Psoas muscle (tissue), 8 donors: ENCODE data around the gene BNIP5. TPM values are rescaled to one million over a fixed set of nuclear protein-coding genes. Genes with fewer than 3 reads are reported as not detected.
A peak's percentile ranks its signal among the peaks of the same experiment; 100 is the strongest.

Experiments used
- ATAC-seq, 4 donors: fragments of 200-7000 bp; cut with Tn5 transposase; one replicate each; pipeline ENCODE4 v1.9.1; 2020; ENCODE audit warnings: moderate library complexity in 3 of 4, mild to moderate bottlenecking in 2 of 4
- DNase-seq, 2 donors: peaks; one replicate each; pipeline ENCODE4 v3.0.0-alpha.2; 2020
- H3K27ac ChIP-seq: fragments of 200-600 bp; one replicate; pipeline ENCODE4 v1.8.0; 2022
- H3K27me3 ChIP-seq, 3 donors: fragments of 200-600 bp in 1 of 3; one replicate each; pipeline versions ENCODE4 v1.6.1 to v1.8.0; 2013 to 2022; ENCODE audit warnings: low read length in 2 of 3, mild to moderate bottlenecking in 2 of 3, moderate library complexity in 1 of 3; ENCODE audit not compliant: insufficient read depth in 3 of 3
- H3K36me3 ChIP-seq, 2 donors: fragments of 200-600 bp in 1 of 2; one replicate each; pipeline versions ENCODE4 v1.6.1 to v1.8.0; 2013 to 2022; ENCODE audit warnings: low read depth in 1 of 2, mild to moderate bottlenecking in 1 of 2, moderate library complexity in 1 of 2; ENCODE audit not compliant: insufficient read depth in 1 of 2
- H3K4me1 ChIP-seq: fragments of 200-600 bp; one replicate; pipeline ENCODE4 v1.8.0; 2022
- H3K4me3 ChIP-seq: fragments of 200-600 bp; one replicate; pipeline ENCODE4 v1.8.0; 2022; ENCODE audit warnings: mild to moderate bottlenecking
- H3K9me3 ChIP-seq: fragments of 200-600 bp; one replicate; pipeline ENCODE4 v1.8.0; 2022
- CTCF ChIP-seq: fragments of 200-600 bp; IDR thresholded peaks from one replicate; pipeline ENCODE4 v1.8.0; 2022; ENCODE audit warnings: antibody characterized with exemption
- WGBS, 3 donors: extraction: QIAGEN DNeasy Blood & Tissue Kit; methylation state at CpG; one replicate each; pipeline versions ENCODE4 v1.1.6 to v1.1.7; 2013; 5-methylcytosine and 5-hydroxymethylcytosine counted together
- intact Hi-C, 2 donors: fragments of 100-400 bp; cut with DNase I; formaldehyde crosslinking; loops; one replicate each; pipeline versions ENCODE4 v1.11.0 to v1.14.2; 2022
- polyA plus RNA-seq, 3 donors: library from polyadenylated mRNA; stranded (reverse); fragments of 200-250 nt; gene quantifications; one replicate each; pipeline ENCODE4 v1.2.3, GENCODE V29; 2013
- total RNA-seq, 4 donors: library from RNA; stranded (reverse); fragmentation: NEBNext Ultra II Directional in 2 of 4; extraction: Animal tissue kit (Norgen Biotek cat#: 25700) in 2 of 4; gene quantifications; one replicate each; pipeline versions ENCODE4 v1.2.1 to v1.2.4, GENCODE V29; 2021 to 2023
- donor health status: healthy with polysubstance abuse.
- donor health status: DM: no; HTN: no; CAD: no; lungs with moderate emphysema.
- donor health status: Bipolar disorder and iron deficiency.
- donor health status: healthy.
- donor health status: DM: yes; HTN: yes; CAD: no.
- donor health status: DM: no; HTN: no; CAD: no.
- donor health status: DM: no; HTN: no; CAD: no.
- donor health status: DM: yes; HTN: yes; CAD: no.

The BNIP5 gene
- total and polyA plus RNA-seq, 7 donors, result 0.01 TPM; not detected in 6

GRCh38 chr6:36306375-36306774 is 30.3 kb downstream of the BNIP5 start:
- H3K36me3 ChIP-seq, result no peaks in the 10 kb centered on the region
- DNase-seq (no peak), ATAC-seq (no peak)
- no peaks in the 10 kb centered on the region for H3K9me3 ChIP-seq
- intact Hi-C loops, result no loop called here
- TF ChIP-seq CTCF, result no peak
- no peaks in the 10 kb centered on the region for H3K4me1 ChIP-seq
- H3K27ac ChIP-seq, result no peak overlapping the region
- WGBS, 3 donors, result 74 to 80% (median 77%) methylated on average over 7 of the region's 7 CpGs
- H3K4me3 ChIP-seq, result no peak overlapping the region
- peaks cover 0 to 18% (median 0%) of the 10 kb centered on the region in 3 donors for H3K27me3 ChIP-seq

GRCh38 chr6:36305885-36306284 is 30.8 kb downstream of the BNIP5 start:
- DNase-seq, result no peak
- intact Hi-C loops, result loop anchor here in 1 of 2 donors (1.0 kb wide), 1 partner anchor 54 kb away; no protein-coding TSS in a partner anchor
- Histone ChIP-seq H3K27me3 (peaks cover 0 to 18% (median 0%) of the 10 kb centered on the region in 3 donors), H3K4me1 (no peaks in the 10 kb centered on the region), H3K27ac (no peak overlapping the region), H3K9me3 (no peaks in the 10 kb centered on the region), H3K36me3 (no peaks in the 10 kb centered on the region), H3K4me3 (no peak overlapping the region)
- no peak for ATAC-seq
- TF ChIP-seq CTCF, result no peak
- 60 to 67% (median 63%) methylated on average over 11 of the region's 11 CpGs for WGBS, 3 donors

- Histone ChIP-seq H3K9me3 (no peaks in the 10 kb centered on the region), H3K4me3 (no peak overlapping the region), H3K4me1 (no peaks in the 10 kb centered on the region), H3K27ac (no peak overlapping the region), H3K27me3 (peaks cover 0 to 10% (median 0%) of the 10 kb centered on the region in 3 donors), H3K36me3 (no peaks in the 10 kb centered on the region)
- DNase-seq (peak; percentile 76 to 82), ATAC-seq (peak; percentile 81 to 91 (median 86))
- TF ChIP-seq CTCF, result peak; percentile 91
- intact Hi-C loops, result loop anchor here in 1 of 2 donors (5.0 kb wide), 1 partner anchor 55 kb away; no protein-coding TSS in a partner anchor
- 33 to 37% (median 34%) methylated on average over 13 of the region's 13 CpGs for WGBS, 3 donors
Observed at GRCh38 chr6:36302227-36302976, 34.3 kb downstream of the BNIP5 start.

GRCh38 chr6:36301781-36302180 is 34.9 kb downstream of the BNIP5 start:
- no peak for ATAC-seq
- Histone ChIP-seq H3K9me3 (no peaks in the 10 kb centered on the region), H3K4me1 (no peaks in the 10 kb centered on the region), H3K27ac (no peak overlapping the region), H3K4me3 (no peak overlapping the region), H3K27me3 (peaks cover 0 to 10% (median 0%) of the 10 kb centered on the region in 3 donors), H3K36me3 (no peaks in the 10 kb centered on the region)
- TF ChIP-seq CTCF, result no peak
- no peak for DNase-seq
- intact Hi-C loops, result loop anchor here in 1 of 2 donors (5.0 kb wide), 1 partner anchor 56 kb away; no protein-coding TSS in a partner anchor
- 62 to 69% (median 67%) methylated on average over 7 of the region's 7 CpGs for WGBS, 3 donors
